ENCODE measurements around the gene RERE.

GRCh38 chr1:8565802-8566201 is 251.6 kb downstream of the RERE start:
- TF ChIP-seq CTCF (IDR thresholded peaks at IDR 0.05) (no peak), POLR2A (IDR thresholded peaks at IDR 0.05) (no peak)

Measured in body of pancreas (tissue), 4 donors.